OCI-LY1 (cell line): ENCODE data around the gene STARD4.

Experiments
- H2AFZ ChIP-seq: fragments of 200-600 bp; sonication (generic), shearing (Covaris generic); 2 replicates; pipeline ENCODE4 v1.6.0; 2014; ENCODE audit warnings: antibody characterized with exemption, mild to moderate bottlenecking, low read length
- H3F3A ChIP-seq: fragments of 200-600 bp; sonication (generic), shearing (Covaris generic); 2 replicates; pipeline ENCODE4 v1.6.0; 2014; ENCODE audit warnings: mild to moderate bottlenecking, antibody characterized with exemption, low read length, moderate library complexity; ENCODE audit not compliant: insufficient read depth
- H3K27ac ChIP-seq: fragments of 200-600 bp; sonication (generic); 2 replicates; pipeline ENCODE4 v1.5.1; 2014; ENCODE audit warnings: low read length, mixed run types, mild to moderate bottlenecking, low read depth; ENCODE audit not compliant: poor library complexity, severe bottlenecking
- H3K27me3 ChIP-seq: fragments of 200-600 bp; sonication (generic); 2 replicates; pipeline ENCODE4 v1.6.0; 2014; ENCODE audit warnings: antibody characterized with exemption, mild to moderate bottlenecking, low read length, moderate library complexity; ENCODE audit not compliant: insufficient read depth
- H3K36me3 ChIP-seq: fragments of 200-600 bp; sonication (generic); 2 replicates; pipeline ENCODE4 v1.6.1; 2014; ENCODE audit warnings: mild to moderate bottlenecking, antibody characterized with exemption, low read length, moderate library complexity, mixed read lengths; ENCODE audit not compliant: insufficient read depth
- H3K4me1 ChIP-seq: fragments of 200-600 bp; sonication (generic); 2 replicates; pipeline ENCODE4 v1.5.1; 2014; ENCODE audit warnings: mild to moderate bottlenecking, low read length, moderate library complexity; ENCODE audit not compliant: insufficient read depth, severe bottlenecking
- H3K4me2 ChIP-seq: fragments of 200-600 bp; sonication (generic), shearing (Covaris generic); 2 replicates; pipeline ENCODE4 v1.6.1; 2014; ENCODE audit warnings: low read length
- H3K4me3 ChIP-seq: fragments of 200-600 bp; sonication (generic); 2 replicates; pipeline ENCODE4 v1.5.1; 2014; ENCODE audit warnings: low read length, low read depth, mild to moderate bottlenecking, mixed read lengths; ENCODE audit not compliant: poor library complexity, severe bottlenecking
- H3K79me2 ChIP-seq: fragments of 200-600 bp; shearing (Covaris generic); 2 replicates; pipeline ENCODE4 v1.6.1; 2016; ENCODE audit warnings: mixed run types, low read length, mixed read lengths; ENCODE audit not compliant: insufficient read depth
- H3K9ac ChIP-seq: fragments of 200-600 bp; sonication (generic), shearing (Covaris generic); 2 replicates; pipeline ENCODE4 v1.6.1; 2014; ENCODE audit warnings: mild to moderate bottlenecking, low read length, mixed read lengths
- H3K9me2 ChIP-seq: fragments of 200-600 bp; sonication (generic), shearing (Covaris generic); 2 replicates; pipeline ENCODE4 v1.6.1; 2014; ENCODE audit warnings: low read depth, mild to moderate bottlenecking, low read length, mixed read lengths
- H3K9me3 ChIP-seq: fragments of 200-600 bp; shearing (Covaris generic); 2 replicates; pipeline ENCODE4 v1.6.1; 2014; ENCODE audit warnings: low read length, mixed read lengths
- H4K20me1 ChIP-seq: fragments of 200-600 bp; sonication (generic), shearing (Covaris generic); 2 replicates; pipeline ENCODE4 v1.6.0; 2016; ENCODE audit warnings: mild to moderate bottlenecking, low read length; ENCODE audit not compliant: insufficient read depth
- CTCF ChIP-seq: fragments of 200-600 bp; sonication (generic), shearing (Covaris generic); IDR thresholded peaks from 2 replicates; pipeline ENCODE4 v1.5.1; 2017; ENCODE audit warnings: mild to moderate bottlenecking, antibody characterized with exemption, low read length, moderate library complexity, mixed read lengths
- EZH2 ChIP-seq: fragments of 200-600 bp; sonication (generic), shearing (Covaris generic); IDR thresholded peaks from 2 replicates; pipeline ENCODE4 v1.8.0; 2017; ENCODE audit warnings: borderline replicate concordance, mixed run types, mild to moderate bottlenecking, antibody characterized with exemption, low read length, moderate library complexity, mixed read lengths

STARD4 gene

DNA sequence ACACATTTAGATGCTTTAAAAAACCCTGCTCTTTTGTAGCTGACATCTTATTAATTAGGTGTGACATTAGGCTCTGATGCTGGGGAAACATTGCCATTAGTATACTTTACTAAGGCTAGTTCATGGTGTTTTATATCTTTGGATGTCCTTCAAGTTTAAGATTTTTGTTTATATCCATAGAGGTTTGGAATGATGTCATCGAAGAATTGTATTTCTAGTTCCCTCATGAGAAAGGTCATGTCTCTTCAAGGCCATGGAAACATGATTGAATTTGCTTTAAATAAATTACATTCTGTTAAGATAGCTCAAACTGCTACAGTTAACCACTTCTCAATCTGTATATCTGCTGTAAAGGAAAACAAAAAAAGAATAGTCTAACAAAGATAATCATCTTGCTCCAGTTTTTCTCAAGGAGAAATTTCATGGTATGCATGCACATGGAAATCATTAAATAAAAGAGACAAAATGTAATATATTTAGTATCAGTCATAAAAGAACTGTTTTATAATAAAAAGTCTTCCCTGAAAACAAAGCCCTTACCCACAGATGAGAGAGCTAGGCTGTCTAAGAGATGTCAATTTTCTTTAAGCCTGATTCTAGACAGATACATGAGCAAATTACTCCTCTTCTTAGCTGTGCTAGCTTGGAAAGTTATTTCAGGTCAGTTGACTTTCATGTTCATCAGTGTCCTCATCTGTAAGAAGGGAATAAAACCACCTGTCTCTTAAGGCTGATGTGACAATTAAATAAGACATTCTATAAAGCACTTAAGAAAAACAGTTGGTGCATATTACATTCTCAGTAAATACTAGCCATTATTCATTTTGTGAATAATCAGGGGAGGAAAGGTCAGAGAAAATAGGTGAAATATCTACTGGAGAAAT is 25.0 kb upstream of the STARD4 start:
- Histone ChIP-seq H3K4me3 (no peak overlapping the region), H3K27me3 (no peaks in the 10 kb centered on the region), H3K36me3 (no peaks in the 10 kb centered on the region), H2AFZ (no peak overlapping the region), H3K9me2 (no peaks in the 10 kb centered on the region), H3K9me3 (no peaks in the 10 kb centered on the region), H3F3A (no peaks in the 10 kb centered on the region), H3K9ac (no peak overlapping the region), H3K4me2 (no peak overlapping the region), H3K4me1 (no peaks in the 10 kb centered on the region), H3K27ac (no peak overlapping the region), H4K20me1 (no peaks in the 10 kb centered on the region), H3K79me2 (no peaks in the 10 kb centered on the region)
- TF ChIP-seq CTCF (no peak), EZH2 (no peak)

DNA sequence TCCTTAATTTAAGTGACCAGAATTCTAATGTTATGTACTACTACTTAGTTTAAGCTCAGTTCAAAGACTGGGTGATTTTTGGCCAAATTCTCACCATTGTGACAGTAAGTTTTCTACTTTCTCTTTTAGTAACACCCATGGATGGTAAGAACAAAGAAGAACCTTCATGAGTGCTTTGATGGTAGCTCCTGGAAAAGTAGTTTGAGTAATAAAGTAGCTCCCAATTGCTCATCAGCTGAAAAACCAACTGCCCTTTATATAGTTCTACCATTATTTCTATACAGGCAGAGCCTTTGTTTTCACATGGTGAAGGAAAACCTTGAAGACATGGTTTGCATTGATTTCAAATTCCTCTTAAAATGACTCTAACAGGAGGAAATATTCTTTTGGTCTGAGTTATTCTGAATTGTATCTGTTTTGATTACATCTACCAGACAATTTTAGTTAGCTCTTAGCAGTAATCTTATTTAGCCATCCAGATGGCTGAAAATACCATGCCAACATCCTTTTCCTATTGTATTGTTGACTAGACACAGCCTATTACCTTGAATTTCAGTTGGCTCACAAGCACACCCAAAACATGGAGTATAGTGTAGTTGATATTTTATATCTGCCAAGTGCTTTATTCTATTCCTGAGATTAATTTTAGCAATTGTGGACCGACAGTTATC is 23.7 kb upstream of the STARD4 start:
- no peaks in the 10 kb centered on the region for H3K36me3 ChIP-seq
- no peaks in the 10 kb centered on the region for H3K9me3 ChIP-seq
- H3K9me2 ChIP-seq, result no peaks in the 10 kb centered on the region
- no peak overlapping the region for H3K27ac ChIP-seq
- no peaks in the 10 kb centered on the region for H3K27me3 ChIP-seq
- no peak overlapping the region for H3K9ac ChIP-seq
- no peak for TF ChIP-seq EZH2
- TF ChIP-seq CTCF, result no peak
- no peaks in the 10 kb centered on the region for H3F3A ChIP-seq
- H3K4me3 ChIP-seq, result no peak overlapping the region
- H3K79me2 ChIP-seq, result no peaks in the 10 kb centered on the region
- no peak overlapping the region for H3K4me2 ChIP-seq
- H4K20me1 ChIP-seq, result no peaks in the 10 kb centered on the region
- H3K4me1 ChIP-seq, result no peaks in the 10 kb centered on the region
- no peak overlapping the region for H2AFZ ChIP-seq

DNA sequence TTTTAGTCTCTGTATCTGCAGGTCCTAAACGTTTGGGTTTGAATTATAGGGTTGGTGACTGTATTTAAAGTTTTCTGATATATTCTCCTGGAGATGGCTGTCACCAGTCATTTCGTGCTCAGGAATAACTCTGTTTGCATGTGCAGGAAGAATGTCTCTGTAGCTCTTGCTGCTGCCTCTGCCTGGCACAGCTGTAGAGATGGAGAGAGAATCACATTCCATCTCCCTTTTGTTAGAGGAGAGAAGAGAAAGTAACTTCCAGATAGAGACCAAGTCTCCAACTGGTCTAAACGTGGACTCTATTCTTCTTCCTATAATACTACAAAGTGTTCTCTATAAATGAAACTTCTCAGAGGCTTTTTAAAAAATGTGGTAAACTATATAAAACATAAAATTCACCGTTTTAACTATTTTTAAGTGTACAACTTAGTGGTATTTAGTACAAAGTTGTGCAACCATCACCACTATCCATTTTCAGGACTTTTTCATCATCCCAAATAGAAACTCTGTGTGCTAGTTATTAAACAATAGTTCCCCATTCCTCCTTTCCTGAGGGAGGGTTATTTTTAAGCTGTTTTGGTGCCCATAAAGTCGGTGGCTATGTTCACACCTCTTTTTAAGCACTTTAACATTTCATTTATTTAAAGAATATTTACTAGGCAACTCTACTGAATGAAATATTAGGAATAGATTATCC is 20.7 kb upstream of the STARD4 start:
- H3K36me3 ChIP-seq, result no peaks in the 10 kb centered on the region
- H2AFZ ChIP-seq, result no peak overlapping the region
- no peak overlapping the region for H3K4me3 ChIP-seq
- no peaks in the 10 kb centered on the region for H3K79me2 ChIP-seq
- no peaks in the 10 kb centered on the region for H3K27me3 ChIP-seq
- TF ChIP-seq EZH2, result no peak
- no peak for TF ChIP-seq CTCF
- H3F3A ChIP-seq, result no peaks in the 10 kb centered on the region
- H3K9me2 ChIP-seq, result no peaks in the 10 kb centered on the region
- H3K4me2 ChIP-seq, result no peak overlapping the region
- H3K4me1 ChIP-seq, result peaks cover 19% of the 10 kb centered on the region
- no peaks in the 10 kb centered on the region for H3K9me3 ChIP-seq
- no peak overlapping the region for H3K9ac ChIP-seq
- H3K27ac ChIP-seq, result no peak overlapping the region
- no peaks in the 10 kb centered on the region for H4K20me1 ChIP-seq
